HepG2 (cell line): ENCODE results near the gene PDZK1. TPM values are rescaled to one million over a fixed set of nuclear protein-coding genes. Genes with fewer than 3 reads are reported as not detected.
"Not testable (repeated sequence)": the region's sequence is repeated elsewhere in the genome, so short reads cannot be mapped to it uniquely, and the experiment has no call there.

Source experiments
- ATAC-seq: fragments of 200-7000 bp; cut with Tn5 transposase; 3 replicates; pipeline ENCODE4 v1.9.1; 2020; ENCODE audit warnings: mild to moderate bottlenecking, moderate library complexity
- BruUV-seq: library from RNA; stranded (reverse); fragments of 400-500 nt; replicated peaks from 2 replicates; lab custom pipeline; 2021; lab: Mats Ljungman, UMichigan
- CTCF ChIA-PET: fragments of 300-600 bp; formaldehyde crosslinking; extraction: SDS; loops from one replicate; lab custom pipeline; 2021; ENCODE audit warnings: low total read pairs, inconsistent platforms, low intra/inter-chr PET ratio; lab: Yijun Ruan, JAX
- POLR2A ChIA-PET: fragments of 350-600 bp; sonication (Branson Sonifier 250); formaldehyde crosslinking; loops from one replicate; lab custom pipeline; 2020; ENCODE audit warnings: antibody characterized with exemption, inconsistent platforms; lab: Yijun Ruan, JAX
- DNase-seq: peaks from one replicate; pipeline ENCODE4 v3.0.0-alpha.2; 2015; ENCODE audit warnings: low spot score
- FAIRE-seq: peaks from 3 replicates; lab custom pipeline; 2011; peaks lifted over from hg19 to GRCh38; lab: Jason Lieb, UNC
- H2AFZ ChIP-seq: one replicate; pipeline ENCODE4 v1.6.1; 2011; ENCODE audit warnings: low read length, inconsistent platforms
- H3K27ac ChIP-seq: fragments of 300-600 bp; 3 replicates; pipeline ENCODE4 v1.8.0; 2011; ENCODE audit warnings: mixed run types, mild to moderate bottlenecking, mixed read lengths, low read length, inconsistent platforms; ENCODE audit not compliant: insufficient read depth; ENCODE audit errors: extremely low read length
- H3K27me3 ChIP-seq, 2 experiments: fragments of 200-600 bp in 1 of 2; 2 replicates in 1 of 2; 3 replicates in 1 of 2; pipeline versions ENCODE4 v1.6.0 to v1.8.0; 2011; ENCODE audit warnings: low read length in 2 of 2, mild to moderate bottlenecking in 2 of 2, moderate library complexity in 2 of 2, inconsistent platforms in 1 of 2; ENCODE audit not compliant: insufficient read depth in 2 of 2, control insufficient read depth in 1 of 2
- H3K36me3 ChIP-seq, 2 experiments: fragments of 200-600 bp in 1 of 2; replicated peaks in 1 of 2; 2 replicates in 1 of 2; 3 replicates in 1 of 2; pipeline versions ENCODE4 v1.5.1 to v1.8.0; 2011; ENCODE audit warnings: low read length in 2 of 2, inconsistent platforms in 1 of 2; ENCODE audit not compliant: insufficient read depth in 2 of 2, control insufficient read depth in 1 of 2
- H3K4me1 ChIP-seq: 2 replicates; pipeline ENCODE4 v1.5.1; 2012; ENCODE audit warnings: low read length, inconsistent platforms; ENCODE audit not compliant: insufficient read depth
- H3K4me2 ChIP-seq: 2 replicates; pipeline ENCODE4 v1.6.0; 2011; ENCODE audit warnings: low read depth, low read length, inconsistent platforms
- H3K4me3 ChIP-seq, 3 experiments: fragments of 200-600 bp in 1 of 3; sonication (generic), shearing (Covaris generic) in 1 of 3; replicated peaks in 1 of 3; 2 replicates each; pipeline ENCODE4 v1.5.1; 2011 to 2016; ENCODE audit warnings: low read length in 3 of 3, inconsistent platforms in 2 of 3, low read depth in 2 of 3, mild to moderate bottlenecking in 2 of 3, control low read depth in 1 of 3, mixed read lengths in 1 of 3; ENCODE audit not compliant: insufficient read depth in 1 of 3
- H3K79me2 ChIP-seq: one replicate; pipeline ENCODE4 v1.6.1; 2011; ENCODE audit warnings: low read length, inconsistent platforms; ENCODE audit not compliant: insufficient read depth
- H3K9ac ChIP-seq: 2 replicates; pipeline ENCODE4 v1.6.0; 2011; ENCODE audit warnings: mild to moderate bottlenecking, low read depth, low read length, inconsistent platforms; ENCODE audit not compliant: insufficient read depth
- H3K9me3 ChIP-seq: 2 replicates; pipeline ENCODE4 v1.5.1; 2012; ENCODE audit warnings: mild to moderate bottlenecking, low read length
- H4K20me1 ChIP-seq: 2 replicates; pipeline ENCODE4 v1.6.0; 2011; ENCODE audit warnings: inconsistent platforms, mild to moderate bottlenecking, low read length, moderate library complexity; ENCODE audit not compliant: insufficient read depth
- whole genome bisulfite sequencing: methylation state at CpG from one replicate; pipeline ENCODE4 v1.1.6; 2017; ENCODE audit warnings: low lambda C conversion rate; 5-methylcytosine and 5-hydroxymethylcytosine counted together
- in situ Hi-C: cut with HindIII; loops from 2 replicates; pipeline ENCODE4 v1.10.0; 2017; ENCODE audit warnings: low pct_unique_long_range_greater_than_20kb; ENCODE audit not compliant: extremely low pct_ligation_motif_present
- intact Hi-C: fragments of 100-400 bp; cut with micrococcal nuclease; formaldehyde crosslinking; loops from one replicate; pipeline ENCODE4 v1.10.0; 2022; ENCODE audit not compliant: unreplicated experiment
- polyA plus RNA-seq, 8 experiments: library from polyadenylated mRNA; depleted of rRNA in 3 of 8; stranded (reverse) in 7 of 8; unstranded in 1 of 8; fragments of >200 nt; fragmentation: Illumina TruSeq in 4 of 8; extraction: Trizol in 4 of 8; gene quantifications; 2 replicates each; pipeline versions ENCODE4 v1.2.1 to v1.2.3, GENCODE V29; 2011 to 2016; ENCODE audit warnings: low read depth in 4 of 8, missing spikeins in 1 of 8, mixed read lengths in 1 of 8; ENCODE audit not compliant: insufficient read depth in 1 of 8
- total RNA-seq, 5 experiments: library from RNA; depleted of rRNA; stranded (reverse); fragments of >200 nt; fragmentation: Illumina TruSeq; extraction: Trizol; gene quantifications; 2 replicates each; pipeline ENCODE4 v1.2.3, GENCODE V29; 2016; ENCODE audit warnings: low read depth in 1 of 5

PDZK1 gene
- total and polyA plus RNA-seq, 2 of the 13 experiments (the other 11 are each of a cell fraction or from before 2014, with no cell fraction given) = 16.2 to 46.4 TPM

GRCh38 chr1:145662502-145662901 lies 44.7 kb downstream of the PDZK1 start:
- in situ Hi-C loops, H3K4me1 ChIP-seq, H2AFZ ChIP-seq, DNase-seq, H3K36me3 ChIP-seq, H4K20me1 ChIP-seq, intact Hi-C loops, H3K9ac ChIP-seq, H3K4me2 ChIP-seq, H3K9me3 ChIP-seq, H3K27ac ChIP-seq, H3K79me2 ChIP-seq, FAIRE-seq, BruUV-seq, CTCF ChIA-PET, H3K4me3 ChIP-seq, ATAC-seq, POLR2A ChIA-PET, H3K27me3 ChIP-seq: not testable (repeated sequence)
- 100% methylated on average over 2 of the region's 2 CpGs for WGBS

DNA sequence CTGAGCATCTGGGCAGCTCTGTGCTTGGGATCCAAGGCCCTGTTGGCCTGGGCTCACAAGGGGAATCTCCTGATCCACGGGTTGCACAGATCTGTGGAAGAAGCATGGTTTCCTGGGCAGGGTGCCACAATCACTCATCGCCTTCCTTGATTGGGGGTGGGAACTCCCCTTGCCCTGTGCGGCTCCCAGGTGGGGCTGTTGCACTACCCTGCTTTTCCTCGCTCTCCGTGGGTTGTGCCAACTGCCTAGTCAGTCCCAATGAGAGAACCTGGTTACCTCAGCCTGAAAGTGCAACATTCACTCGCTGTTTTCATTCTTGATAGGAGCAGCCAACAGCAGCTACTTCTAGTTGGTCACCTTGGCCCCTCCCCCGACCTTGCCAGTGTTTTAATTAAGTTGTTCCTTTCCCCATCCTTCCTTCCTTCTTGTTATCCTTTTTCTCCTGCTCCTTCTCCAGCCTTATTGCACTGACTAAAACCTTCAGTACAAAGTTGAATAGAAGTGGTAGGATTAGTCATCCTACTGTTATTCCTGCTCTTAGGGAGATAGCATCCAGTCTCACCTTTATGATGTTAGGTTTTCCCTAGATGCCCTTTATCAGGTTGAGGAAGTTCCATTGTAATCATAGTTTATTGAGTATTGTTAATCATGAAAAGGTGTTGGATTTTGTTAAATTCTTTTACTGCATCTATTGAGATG lies 50.8 kb downstream of the PDZK1 start:
- H4K20me1 ChIP-seq, in situ Hi-C loops, H3K9ac ChIP-seq, H2AFZ ChIP-seq, POLR2A ChIA-PET, H3K36me3 ChIP-seq, H3K27ac ChIP-seq, H3K4me1 ChIP-seq, intact Hi-C loops, FAIRE-seq, DNase-seq, H3K9me3 ChIP-seq, ATAC-seq, H3K4me3 ChIP-seq, CTCF ChIA-PET, H3K27me3 ChIP-seq, H3K79me2 ChIP-seq, BruUV-seq, H3K4me2 ChIP-seq: not testable (repeated sequence)
- WGBS = 92% methylated on average over 2 of the region's 7 CpGs

DNA sequence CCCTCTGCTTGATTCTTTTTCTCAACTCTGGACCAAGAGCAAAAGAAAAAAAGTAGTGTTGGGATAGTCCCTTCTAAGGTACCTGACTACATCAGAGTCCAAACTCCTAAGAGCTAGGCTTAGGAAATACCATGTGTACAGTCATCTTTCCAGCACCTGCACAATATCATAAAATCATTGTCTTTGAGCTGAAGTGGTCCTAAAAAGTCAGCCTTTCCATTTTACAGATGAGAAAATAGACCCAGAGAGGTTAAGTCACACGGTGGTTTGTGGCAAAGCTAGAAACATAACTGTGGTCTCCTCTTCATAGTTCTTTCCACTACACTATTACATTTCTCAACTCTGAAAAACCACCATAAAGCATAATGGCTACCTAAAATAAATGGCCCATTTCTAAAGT lies 63.2 kb downstream of the PDZK1 start:
- H3K4me2 ChIP-seq, in situ Hi-C loops, CTCF ChIA-PET, H3K36me3 ChIP-seq, H2AFZ ChIP-seq, POLR2A ChIA-PET, H3K9ac ChIP-seq, H3K9me3 ChIP-seq, intact Hi-C loops, BruUV-seq, H3K79me2 ChIP-seq, DNase-seq, H3K4me1 ChIP-seq, FAIRE-seq, H3K27ac ChIP-seq, ATAC-seq, H3K4me3 ChIP-seq, H4K20me1 ChIP-seq, H3K27me3 ChIP-seq: not testable (repeated sequence)
- no CpG with 5 or more reads among the region's 1 CpG for WGBS

- H3K4me3 ChIP-seq, H3K9me3 ChIP-seq, CTCF ChIA-PET, ATAC-seq, H3K4me1 ChIP-seq, POLR2A ChIA-PET, H3K79me2 ChIP-seq, H3K4me2 ChIP-seq, H3K27me3 ChIP-seq, H2AFZ ChIP-seq, in situ Hi-C loops, DNase-seq, H3K9ac ChIP-seq, H3K27ac ChIP-seq, H3K36me3 ChIP-seq, FAIRE-seq, BruUV-seq, H4K20me1 ChIP-seq, intact Hi-C loops: not testable (repeated sequence)
- 90% methylated on average over 1 of the region's 2 CpGs for WGBS
Observed at GRCh38 chr1:145641886-145642285, 65.3 kb downstream of the PDZK1 start.
